Measurements from ENCODE around the gene ZBTB39.
"Not testable (repeated sequence)": the region's sequence is repeated elsewhere in the genome, so short reads cannot be mapped to it uniquely, and the experiment has no call there.

- not testable (repeated sequence) for TF ChIP-seq CTCF (IDR thresholded peaks at IDR 0.05; ENCODE audit: insufficient read depth, low read length, poor library complexity, severe bottlenecking); EZH2phosphoT487 (conservative IDR thresholded peaks at IDR 0.05; ENCODE audit: low read length)
Measured at GRCh38 chr12:56974224-56974623, 32.1 kb downstream of the ZBTB39 start.
